HG03108 (cell line): ENCODE measurements around the gene EXO1.
"Not testable (repeated sequence)": the region's sequence is repeated elsewhere in the genome, so short reads cannot be mapped to it uniquely, and the experiment has no call there.

Source experiments
- ATAC-seq: cut with Tn5 transposase; IDR thresholded peaks from one replicate; pipeline ENCODE4 v1.9.1; 2021; ENCODE audit warnings: moderate library complexity; ENCODE audit not compliant: unreplicated experiment

The EXO1 gene

DNA sequence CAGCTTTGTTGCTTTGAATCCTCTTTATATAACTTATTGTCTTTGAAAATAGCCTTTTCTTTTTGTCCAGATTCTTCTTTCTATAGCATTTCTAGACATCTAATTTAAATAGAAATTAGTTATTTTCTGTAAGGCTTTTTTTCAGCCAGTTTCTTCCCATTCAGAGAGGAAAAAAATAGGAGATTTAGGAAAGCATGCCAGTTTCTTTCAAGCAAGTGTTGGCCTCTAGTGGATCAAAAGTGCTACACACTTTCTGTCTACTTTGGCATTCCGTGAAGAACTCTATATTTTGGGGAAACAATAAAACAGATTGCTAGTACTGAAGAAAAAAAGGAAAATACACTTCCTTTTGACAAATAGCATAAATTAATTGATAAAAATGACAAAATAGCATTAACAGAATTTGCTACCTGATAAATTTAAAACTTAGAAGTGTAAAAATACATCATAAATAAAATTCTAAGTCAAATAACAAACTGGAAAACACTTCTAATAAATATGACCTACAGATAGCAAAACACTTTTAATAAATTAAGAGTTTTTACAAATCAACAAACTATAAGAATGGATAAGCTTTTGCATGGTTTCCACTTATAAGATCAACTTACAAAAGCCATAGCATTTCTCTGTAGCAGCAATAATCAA, 13.1 kb upstream of the EXO1 start:
- peak; percentile 51 for ATAC-seq

DNA sequence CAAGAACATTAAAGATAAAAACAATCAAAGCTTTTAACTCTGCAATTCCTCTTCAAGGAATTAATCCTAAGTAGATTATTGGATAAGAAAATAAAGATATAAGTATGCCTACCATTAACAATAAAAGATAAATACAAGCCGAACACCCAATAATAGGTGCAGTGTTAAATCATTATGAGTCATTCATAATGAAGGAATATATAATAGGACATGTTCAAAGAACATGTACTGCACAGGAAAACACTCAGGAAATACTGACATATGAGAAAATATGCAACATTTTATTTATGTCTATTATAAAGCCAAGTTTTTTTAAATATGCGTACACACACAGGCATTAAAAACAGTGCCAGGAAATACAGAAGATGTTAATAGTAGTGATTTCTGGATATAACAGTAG, 11.1 kb upstream of the EXO1 start:
- no peak for ATAC-seq

DNA sequence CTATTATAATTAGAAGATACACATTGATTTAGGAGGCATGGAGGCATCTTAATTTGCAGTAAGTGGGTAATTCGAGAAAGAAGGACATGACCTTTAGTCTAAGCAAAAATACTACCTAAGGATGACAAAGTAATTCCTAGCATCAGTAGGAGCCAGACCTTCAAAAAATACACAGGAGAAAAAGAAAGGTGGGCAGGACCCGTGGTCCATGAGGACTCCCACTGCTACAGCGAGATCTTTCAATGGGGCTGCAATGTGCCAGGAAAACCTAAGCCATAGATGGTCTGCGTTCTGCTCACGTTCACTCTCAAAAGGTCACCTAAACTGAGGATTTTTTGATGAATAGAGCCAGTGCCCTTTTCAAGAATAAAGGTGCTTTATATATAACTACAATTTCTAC, 10.6 kb upstream of the EXO1 start:
- ATAC-seq = no peak

DNA sequence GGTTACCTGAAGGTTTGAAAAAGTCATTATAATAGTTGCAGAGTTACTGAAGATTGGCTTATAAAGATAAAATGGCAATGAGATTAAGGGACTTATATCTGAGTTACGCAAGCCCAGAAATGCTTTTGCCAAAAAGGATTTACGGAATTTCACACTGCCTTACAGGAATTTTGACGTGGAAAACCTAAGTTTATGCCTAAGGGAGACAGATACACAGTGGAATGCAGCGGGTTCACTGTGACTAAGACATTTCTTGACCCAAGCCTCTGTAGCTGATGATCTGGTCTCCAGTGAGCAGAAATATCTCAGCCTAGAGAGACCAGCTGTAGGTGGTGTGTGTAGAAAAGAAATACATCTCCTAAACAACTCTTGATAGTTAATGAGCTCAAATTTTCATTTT, 10.1 kb upstream of the EXO1 start:
- no peak for ATAC-seq

DNA sequence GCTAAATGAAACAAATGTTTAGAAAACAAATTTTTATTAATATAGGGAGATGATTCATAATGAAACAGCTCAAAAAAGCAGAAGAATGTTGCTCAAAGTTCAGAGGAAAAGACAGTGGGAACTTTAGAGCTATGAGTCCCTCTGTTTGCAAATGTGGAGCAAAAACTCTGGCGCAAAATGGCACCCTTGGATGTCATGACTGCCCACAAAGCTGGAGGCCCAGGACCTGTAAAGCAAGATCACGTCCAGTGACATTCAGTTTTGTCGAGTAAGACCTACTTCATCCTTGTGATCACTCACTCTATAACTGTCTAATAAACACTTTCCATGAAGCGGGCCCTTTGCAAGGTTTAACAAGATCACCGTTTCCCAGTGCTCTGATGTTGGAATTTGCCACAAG, 9.1 kb upstream of the EXO1 start:
- ATAC-seq = no peak

DNA sequence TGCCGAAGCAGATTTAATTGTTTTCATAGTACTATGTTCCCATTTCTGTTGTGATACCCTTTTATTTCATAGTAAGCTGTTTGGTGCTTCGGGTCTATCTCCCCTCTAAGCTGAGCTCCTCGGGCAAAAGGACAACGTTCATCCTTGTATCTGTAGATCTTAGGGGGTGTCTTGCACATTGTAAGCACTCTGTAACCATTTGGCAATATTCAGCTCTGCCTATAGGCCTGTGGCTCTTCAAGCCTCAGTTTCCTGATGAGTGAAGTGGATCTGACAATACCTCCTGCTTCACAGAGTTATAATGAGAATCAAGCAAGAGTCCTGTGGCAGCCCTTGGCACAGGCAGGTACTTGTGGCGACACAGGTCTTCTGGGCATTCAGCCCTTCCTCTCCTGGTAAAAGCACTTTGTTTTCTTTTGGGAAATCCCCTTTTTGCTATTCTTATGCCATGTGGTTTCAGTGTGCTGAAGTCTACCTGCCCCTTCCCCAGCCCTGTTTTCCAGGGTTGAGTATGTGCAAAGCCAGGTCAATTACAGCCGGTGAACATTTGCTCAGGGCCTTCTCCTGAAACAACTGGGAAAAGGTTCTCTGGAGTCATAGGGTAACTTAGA, 8.5 kb upstream of the EXO1 start:
- peak; percentile 48 for ATAC-seq

DNA sequence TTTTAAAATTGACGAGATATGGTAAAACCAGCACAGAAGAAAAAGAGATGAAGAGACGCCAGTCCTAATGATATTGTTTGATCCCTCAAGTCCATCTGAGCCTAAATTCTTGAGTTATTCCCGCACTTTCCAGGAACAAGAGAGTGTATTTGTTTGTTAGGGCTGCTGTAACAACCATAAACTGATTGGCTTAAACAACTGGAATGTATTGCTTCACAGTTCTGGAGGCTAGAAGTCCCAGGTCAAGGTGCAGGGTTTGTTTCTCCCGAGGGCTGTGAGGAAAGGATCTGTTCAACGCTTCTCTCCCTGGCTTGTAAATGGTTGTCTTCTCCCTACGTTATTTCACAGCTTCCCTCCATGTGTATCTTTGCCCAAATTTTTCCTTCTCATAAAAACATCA, 7.8 kb upstream of the EXO1 start:
- no peak for ATAC-seq

DNA sequence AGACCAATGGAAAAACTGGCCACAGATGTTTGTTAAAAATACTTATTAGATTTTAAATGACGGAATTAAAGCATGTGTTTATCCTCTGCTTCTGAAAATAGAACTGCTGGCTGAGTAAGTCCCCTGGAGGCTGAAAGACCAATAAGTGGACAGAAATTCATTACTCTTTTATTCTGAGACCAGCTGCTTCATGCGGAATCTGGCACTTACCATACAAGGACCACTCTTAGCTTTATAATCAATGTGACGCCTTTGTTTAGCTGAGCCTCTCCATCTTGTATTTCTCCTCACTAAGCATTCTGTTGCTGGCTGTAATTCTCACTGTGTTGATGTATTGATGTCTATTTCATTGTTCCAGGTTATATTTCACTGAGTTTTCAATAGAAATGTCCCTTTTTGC, 6.3 kb upstream of the EXO1 start:
- ATAC-seq = no peak

DNA sequence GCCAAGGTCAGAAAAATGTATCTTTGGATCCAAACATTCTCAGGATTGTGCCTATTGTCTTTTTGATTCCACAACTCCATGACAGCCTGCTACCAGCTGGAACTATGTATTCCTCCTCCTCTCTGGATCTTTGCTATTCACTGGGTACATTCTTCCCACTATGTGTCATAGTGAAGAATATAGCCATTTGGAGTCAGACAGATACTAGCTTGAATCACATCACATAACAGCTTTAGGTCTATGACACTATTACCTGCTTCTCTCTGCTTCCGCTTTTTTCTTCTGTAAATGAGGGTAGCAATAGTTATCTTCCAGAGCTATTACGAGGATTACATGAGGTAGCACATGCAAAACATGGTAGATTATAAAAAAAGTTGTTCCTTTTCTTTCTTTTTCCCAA, 5.4 kb upstream of the EXO1 start:
- ATAC-seq = no peak

DNA sequence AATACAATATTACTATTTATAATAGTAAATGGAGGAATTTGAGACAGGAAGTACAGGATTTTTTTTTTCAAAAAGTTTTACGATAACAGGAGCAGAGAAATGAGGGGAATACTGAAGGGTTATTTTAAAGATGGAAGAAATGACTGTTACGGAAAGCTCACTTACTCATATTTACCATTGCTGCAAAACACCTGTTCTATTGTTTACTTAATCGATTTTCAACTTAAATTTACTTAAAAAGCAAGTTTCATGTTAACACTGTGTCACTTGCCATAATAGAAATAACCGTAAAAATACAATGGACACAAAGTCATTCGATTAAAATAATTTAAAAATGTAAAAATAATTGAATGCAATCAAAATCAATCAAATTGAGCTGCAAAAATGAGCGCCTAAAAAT, 3.4 kb upstream of the EXO1 start:
- ATAC-seq = no peak

DNA sequence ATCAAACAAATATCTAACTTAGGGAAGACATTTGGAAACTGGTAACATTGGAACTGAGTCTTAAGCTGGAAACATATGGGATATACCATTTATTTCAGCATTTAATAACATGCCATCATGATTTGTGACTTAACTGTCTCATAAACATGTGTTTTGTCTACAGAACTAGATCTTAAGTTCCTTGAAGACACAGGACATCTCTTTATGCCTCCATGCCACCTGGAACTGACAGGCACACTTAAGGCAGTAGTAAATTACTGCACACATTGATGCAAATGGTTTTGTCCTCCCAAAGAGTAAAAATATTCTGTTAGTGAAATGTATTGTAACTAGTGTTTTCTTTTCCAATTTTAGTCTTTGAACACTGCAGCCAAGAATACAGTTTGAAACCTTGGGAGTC, 1.6 kb upstream of the EXO1 start:
- no peak for ATAC-seq

DNA sequence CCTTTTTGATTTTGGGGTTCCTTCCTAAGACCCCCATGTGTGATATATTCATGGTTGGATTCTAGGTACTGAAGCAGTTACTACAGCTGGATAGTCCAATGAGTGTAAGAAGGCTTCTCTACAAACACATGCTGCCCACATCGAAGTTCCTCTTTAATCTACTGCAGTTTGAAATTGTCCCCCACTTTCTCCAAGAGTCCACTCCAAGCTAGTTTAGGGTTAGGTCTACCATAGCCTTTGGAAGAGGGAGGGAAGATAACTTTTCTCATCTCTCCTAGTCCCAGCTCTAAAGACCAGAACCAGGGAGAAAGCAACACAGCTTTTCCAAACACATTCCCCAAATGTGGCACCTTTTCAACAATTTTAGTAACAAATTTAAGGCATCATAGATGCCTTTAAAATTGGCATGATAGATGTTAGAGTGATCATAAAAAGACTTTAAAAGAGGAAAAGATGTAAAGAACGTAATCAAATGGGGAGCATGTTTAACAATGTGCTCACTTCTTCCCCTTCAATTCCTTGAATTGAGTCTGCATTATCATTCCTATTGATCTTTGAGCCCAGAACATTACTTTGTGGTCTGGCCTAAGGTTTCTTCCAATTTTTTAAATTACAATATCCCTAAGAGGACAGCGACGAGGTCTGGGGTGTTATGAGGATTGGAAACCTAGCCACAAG, 1.0 kb upstream of the EXO1 start:
- ATAC-seq = no peak

DNA sequence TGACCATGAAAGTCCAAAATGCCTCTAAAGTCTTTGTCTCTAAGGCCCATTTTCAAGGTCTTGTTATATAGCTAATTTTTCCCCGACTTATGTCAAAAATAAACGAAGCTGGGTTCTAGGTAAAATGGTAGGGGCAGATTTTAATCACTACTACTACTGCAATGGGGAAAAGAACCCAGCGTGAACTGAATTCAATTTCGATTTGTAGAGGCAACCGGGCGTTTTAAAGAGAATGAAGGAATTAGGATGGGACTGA, 536 bp upstream of the EXO1 start:
- ATAC-seq = no peak

DNA sequence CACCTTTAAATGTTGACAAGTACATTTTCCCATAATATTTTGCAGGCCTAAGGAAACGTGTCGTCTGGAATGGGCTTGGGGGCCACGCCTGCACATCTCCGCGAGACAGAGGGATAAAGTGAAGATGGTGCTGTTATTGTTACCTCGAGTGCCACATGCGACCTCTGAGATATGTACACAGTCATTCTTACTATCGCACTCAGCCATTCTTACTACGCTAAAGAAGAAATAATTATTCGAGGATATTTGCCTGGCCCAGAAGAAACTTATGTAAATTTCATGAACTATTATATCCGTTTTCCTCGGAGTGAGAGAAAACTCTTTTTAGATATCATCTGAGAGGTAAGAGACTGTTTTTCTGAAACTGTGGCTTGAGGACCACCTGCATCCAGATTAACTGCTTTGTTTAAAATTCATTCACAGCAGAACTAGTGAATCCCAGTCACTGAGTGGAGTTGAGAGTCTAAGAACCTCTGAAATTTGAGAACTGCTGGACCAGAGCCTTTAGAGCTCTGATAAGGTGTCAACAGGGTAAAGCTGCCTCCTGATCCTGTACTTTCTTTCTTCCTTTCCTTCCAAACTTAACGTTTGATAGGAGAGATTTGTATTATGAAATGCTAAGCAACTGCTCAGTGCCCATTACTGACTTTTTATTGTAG, 811 bp downstream of the EXO1 start:
- ATAC-seq = no peak

DNA sequence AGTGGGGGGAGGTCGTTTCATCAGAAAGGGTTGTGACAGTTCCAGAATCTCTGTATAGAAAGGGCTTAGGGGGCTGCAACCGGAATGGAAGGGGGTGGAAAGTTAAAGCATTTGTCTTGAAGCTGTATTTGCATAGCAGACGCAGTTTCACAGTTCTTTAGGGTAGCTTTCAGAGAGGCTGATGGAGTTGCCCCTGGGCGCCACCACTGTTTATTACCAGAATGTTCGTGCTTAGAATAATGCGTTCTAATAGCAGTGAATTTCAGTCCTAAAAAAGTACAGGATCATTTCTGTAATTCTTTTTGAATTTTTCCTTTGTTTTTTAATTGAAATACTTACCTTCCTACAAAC, 1.3 kb downstream of the EXO1 start:
- no peak for ATAC-seq

DNA sequence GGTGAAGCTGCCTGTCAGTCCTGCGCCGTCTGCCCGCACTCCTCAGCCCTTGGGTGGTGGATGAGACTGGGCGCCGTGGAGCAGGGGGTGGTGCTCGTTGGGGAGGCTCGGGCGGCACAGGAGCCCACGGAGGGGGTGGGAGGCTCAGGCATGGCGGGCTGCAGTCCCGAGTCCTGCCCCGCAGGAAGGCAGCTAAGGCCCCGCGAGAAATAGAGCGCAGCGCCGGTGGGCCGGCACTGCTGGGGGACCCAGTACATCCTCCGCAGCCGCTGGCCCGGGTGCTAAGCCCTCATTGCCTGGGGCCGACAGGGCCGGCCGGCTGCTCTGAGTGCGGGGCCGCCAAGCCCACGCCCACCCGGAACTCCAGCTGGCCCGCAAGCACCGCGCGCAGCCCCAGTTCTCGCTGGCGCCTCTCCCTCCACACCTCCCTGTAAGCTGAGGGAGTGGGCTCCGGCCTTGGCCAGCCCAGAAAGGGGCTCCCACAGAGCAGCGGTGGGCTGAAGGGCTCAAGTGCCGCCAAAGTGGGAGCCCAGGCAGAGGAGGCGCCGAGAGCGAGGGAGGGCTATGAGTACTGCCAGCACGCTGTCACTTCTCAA, 7.6 kb downstream of the EXO1 start:
- ATAC-seq = not testable (repeated sequence)

DNA sequence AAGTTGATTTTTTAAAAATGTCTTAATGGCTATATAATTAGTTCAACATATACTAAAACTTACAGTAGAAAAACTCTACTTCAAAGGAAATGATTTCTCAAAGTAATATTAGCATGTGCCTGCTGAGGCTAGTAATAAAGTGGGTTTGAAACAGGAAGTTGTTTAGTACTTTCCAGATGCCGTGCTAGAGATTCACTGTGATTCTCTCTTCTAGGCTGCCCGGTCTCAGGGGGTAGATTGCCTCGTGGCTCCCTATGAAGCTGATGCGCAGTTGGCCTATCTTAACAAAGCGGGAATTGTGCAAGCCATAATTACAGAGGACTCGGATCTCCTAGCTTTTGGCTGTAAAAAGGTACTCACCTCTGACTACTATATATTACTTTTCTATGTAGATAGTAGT, 9.1 kb downstream of the EXO1 start:
- peak; percentile 70 for ATAC-seq

DNA sequence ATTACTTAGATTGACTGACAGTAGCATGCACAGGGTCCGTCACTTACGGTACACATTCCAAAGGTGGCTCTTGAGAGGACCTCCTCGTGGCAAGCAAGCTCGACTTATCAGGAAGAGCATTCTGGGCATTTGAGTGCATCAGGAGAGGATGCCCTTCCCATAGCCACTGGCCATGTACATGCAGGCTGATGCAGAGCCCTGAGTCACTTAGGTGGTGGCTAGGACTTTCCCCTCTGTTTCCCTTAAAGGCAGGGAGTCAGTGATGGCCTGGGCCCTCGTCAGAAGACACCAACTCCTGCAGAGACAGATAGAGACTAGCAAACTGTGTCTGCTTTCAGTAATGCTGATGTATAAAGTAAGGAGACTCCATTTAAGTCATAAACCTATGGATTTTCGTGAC, 12.9 kb downstream of the EXO1 start:
- no peak for ATAC-seq

DNA sequence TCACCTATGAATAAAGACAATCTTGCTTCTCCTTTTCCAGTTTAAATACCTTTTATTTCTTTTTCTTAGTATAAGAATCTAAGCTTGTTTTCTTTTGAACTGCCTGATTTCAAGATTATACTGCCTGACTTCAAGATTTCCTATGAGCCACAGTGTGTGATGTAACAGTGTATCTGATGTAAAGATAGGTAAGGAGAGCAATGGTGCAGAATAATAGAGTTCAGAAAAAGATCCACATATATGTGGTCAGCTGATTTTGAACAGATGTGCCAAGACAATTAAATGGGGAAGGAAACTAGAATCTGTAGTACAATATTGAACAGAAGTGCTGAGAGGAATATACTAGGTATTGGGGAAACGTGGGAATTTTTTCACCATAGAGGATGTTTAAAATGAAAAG, 21.0 kb downstream of the EXO1 start:
- ATAC-seq = no peak

DNA sequence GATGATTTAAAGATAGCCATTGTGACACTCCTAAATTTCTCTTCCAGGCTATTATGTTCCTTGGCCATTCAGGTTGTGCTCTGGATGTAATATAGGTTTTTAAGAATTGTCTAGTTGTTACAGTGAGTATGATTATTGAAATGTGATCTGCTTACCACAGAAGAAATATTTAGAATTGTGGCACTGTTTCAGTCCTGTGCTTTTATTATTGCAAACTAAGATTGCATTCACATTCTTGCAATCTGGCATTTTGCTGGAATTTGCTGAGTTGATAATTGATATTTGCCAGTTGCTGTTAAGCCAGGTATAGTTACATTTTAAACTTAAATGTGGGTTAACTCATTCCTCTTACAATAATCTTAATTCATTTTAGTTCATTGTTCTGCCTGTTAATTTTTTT, 22.3 kb downstream of the EXO1 start:
- ATAC-seq = no peak

DNA sequence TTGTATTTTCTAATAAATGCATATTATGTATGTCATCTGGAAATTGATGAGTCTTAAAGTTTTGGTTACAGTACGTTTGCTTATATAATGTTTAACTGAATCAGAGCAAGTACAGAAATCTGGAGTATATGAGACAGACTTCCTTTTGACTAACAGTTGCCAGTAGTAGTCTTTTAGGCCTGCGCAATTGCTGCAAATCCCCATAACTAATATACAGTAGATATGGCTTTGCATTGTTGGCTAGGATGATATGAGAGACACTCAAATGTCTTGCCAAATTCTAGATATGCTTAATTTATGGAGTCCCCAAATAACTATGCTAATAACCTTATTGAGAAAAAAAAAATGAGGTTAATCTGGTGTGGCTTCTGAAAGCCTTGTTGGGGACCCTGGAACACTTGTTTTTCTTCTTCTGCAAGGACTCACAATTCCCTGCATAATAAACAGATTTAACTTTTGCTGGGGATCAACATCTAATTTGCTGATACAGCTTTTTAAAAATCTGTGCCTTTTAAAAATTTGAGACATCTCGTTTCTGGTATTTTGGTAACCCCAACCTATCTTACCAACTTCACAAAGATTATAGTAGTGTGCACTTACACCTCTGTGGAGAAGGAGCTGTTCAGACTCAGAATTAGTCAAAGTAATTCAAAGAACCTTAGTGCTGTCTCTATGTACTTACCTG, 22.9 kb downstream of the EXO1 start:
- ATAC-seq = no peak

DNA sequence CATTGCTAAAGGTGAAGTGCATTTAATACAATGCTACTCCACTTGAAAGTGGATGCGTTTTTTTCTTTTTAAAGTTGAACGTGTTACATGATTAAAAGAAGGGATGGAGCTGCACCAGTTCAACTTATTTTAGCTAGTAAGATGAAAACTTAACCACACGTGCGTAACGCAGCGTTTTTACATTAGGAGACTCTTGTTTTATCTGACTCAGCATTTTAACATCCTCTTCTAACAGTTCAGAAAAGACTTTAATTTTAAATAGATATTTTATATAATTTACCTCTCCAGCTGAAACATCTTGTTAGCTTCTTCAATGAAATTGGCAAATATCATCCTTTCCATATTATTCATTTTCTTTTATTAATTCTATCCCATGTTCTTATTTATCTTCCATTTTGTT, 33.4 kb downstream of the EXO1 start:
- no peak for ATAC-seq
